Memory B cell (primary cell): Measurements from ENCODE around the gene KIAA0408.

Experiments used
- ATAC-seq: fragments of 150-1000 bp; cut with Tn5 transposase; 2 replicates; pipeline ENCODE4 v1.10.0; 2021; ENCODE audit warnings: low read depth, mild to moderate bottlenecking, moderate library complexity
- DNase-seq, 2 donors: peaks; one replicate each; pipeline ENCODE4 v3.0.0; 2022; ENCODE audit warnings: low spot score in 2 of 2
- H3K27ac Mint-ChIP-seq: one replicate; pipeline ENCODE4 v1.8.0; 2022; ENCODE audit warnings: mild to moderate bottlenecking, moderate library complexity, mixed read lengths
- H3K27me3 Mint-ChIP-seq: one replicate; pipeline ENCODE4 v1.8.0; 2022; ENCODE audit warnings: mixed read lengths
- H3K36me3 Mint-ChIP-seq: one replicate; pipeline ENCODE4 v1.8.0; 2022; ENCODE audit warnings: mild to moderate bottlenecking, mixed read lengths
- H3K4me1 Mint-ChIP-seq: one replicate; pipeline ENCODE4 v1.8.0; 2022; ENCODE audit warnings: mixed read lengths
- H3K4me3 Mint-ChIP-seq: one replicate; pipeline ENCODE4 v1.8.0; 2022; ENCODE audit warnings: mild to moderate bottlenecking, moderate library complexity, mixed read lengths
- H3K9me3 Mint-ChIP-seq: one replicate; pipeline ENCODE4 v1.8.0; 2022; ENCODE audit warnings: mixed read lengths

The KIAA0408 gene

GRCh38 chr6:127459231-127459641, at the start of gene KIAA0408:
Gene KIAA0408, minus strand, starts transcription at chr6:127459389. Its CDS starts 5,408 bp downstream, at chr6:127453981.
- H3K4me1 Mint-ChIP-seq, result no peaks in the 10 kb centered on the region
- H3K4me3 Mint-ChIP-seq, result no peak within 1 kb of the TSS
- no peak for ATAC-seq
- no peaks in the 10 kb centered on the region for H3K27me3 Mint-ChIP-seq
- H3K27ac Mint-ChIP-seq, result no peak within 1 kb of the TSS
- no peak for DNase-seq
- no peaks in the 10 kb centered on the region for H3K36me3 Mint-ChIP-seq
- no peaks in the 10 kb centered on the region for H3K9me3 Mint-ChIP-seq

GRCh38 chr6:127506894-127507293, 47.7 kb upstream of the KIAA0408 start:
- ATAC-seq, result no peak
- no peak for DNase-seq
- Mint-ChIP-seq H3K27me3 (no peaks in the 10 kb centered on the region), H3K36me3 (peaks cover 2% of the 10 kb centered on the region), H3K27ac (no peak overlapping the region), H3K9me3 (no peaks in the 10 kb centered on the region), H3K4me1 (no peaks in the 10 kb centered on the region), H3K4me3 (no peak overlapping the region)

- no peaks in the 10 kb centered on the region for H3K9me3 Mint-ChIP-seq
- DNase-seq, result no peak
- no peaks in the 10 kb centered on the region for H3K27me3 Mint-ChIP-seq
- no peak overlapping the region for H3K4me3 Mint-ChIP-seq
- no peak overlapping the region for H3K27ac Mint-ChIP-seq
- H3K36me3 Mint-ChIP-seq, result no peaks in the 10 kb centered on the region
- no peaks in the 10 kb centered on the region for H3K4me1 Mint-ChIP-seq
- no peak for ATAC-seq
These were observed 43.8 kb upstream of the KIAA0408 start for GRCh38 chr6:127503022-127503421.

GRCh38 chr6:127497410-127497809, 38.2 kb upstream of the KIAA0408 start:
- H3K9me3 Mint-ChIP-seq, result no peaks in the 10 kb centered on the region
- DNase-seq, result no peak

GRCh38 chr6:127496471-127496870, 37.3 kb upstream of the KIAA0408 start:
- H3K9me3 Mint-ChIP-seq, result no peaks in the 10 kb centered on the region
- H3K36me3 Mint-ChIP-seq, result peaks cover 1% of the 10 kb centered on the region
- H3K27me3 Mint-ChIP-seq, result peaks cover 1% of the 10 kb centered on the region
- no peak overlapping the region for H3K27ac Mint-ChIP-seq
- ATAC-seq (no peak), DNase-seq (no peak)
- H3K4me3 Mint-ChIP-seq, result no peak overlapping the region
- no peaks in the 10 kb centered on the region for H3K4me1 Mint-ChIP-seq

More at GRCh38 chr6:127497410-127497809, 38.2 kb upstream of the KIAA0408 start:
- ATAC-seq, result no peak
- Mint-ChIP-seq H3K4me3 (no peak overlapping the region), H3K27me3 (no peaks in the 10 kb centered on the region), H3K36me3 (no peaks in the 10 kb centered on the region), H3K4me1 (no peaks in the 10 kb centered on the region), H3K27ac (no peak overlapping the region)

- Mint-ChIP-seq H3K9me3 (no peaks in the 10 kb centered on the region), H3K4me3 (no peak overlapping the region), H3K4me1 (no peaks in the 10 kb centered on the region), H3K27ac (no peak overlapping the region), H3K36me3 (peaks cover 1% of the 10 kb centered on the region), H3K27me3 (peaks cover 1% of the 10 kb centered on the region)
- ATAC-seq (no peak), DNase-seq (no peak)
These were observed 35.1 kb upstream of the KIAA0408 start for GRCh38 chr6:127494240-127494767.

GRCh38 chr6:127489248-127489647, 30.1 kb upstream of the KIAA0408 start:
- Mint-ChIP-seq H3K9me3 (no peaks in the 10 kb centered on the region), H3K4me3 (no peak overlapping the region)

GRCh38 chr6:127486934-127487333, 27.7 kb upstream of the KIAA0408 start:
- Mint-ChIP-seq H3K27ac (no peak overlapping the region), H3K4me3 (no peak overlapping the region), H3K27me3 (peaks cover 1% of the 10 kb centered on the region), H3K9me3 (no peaks in the 10 kb centered on the region), H3K4me1 (peaks cover 15% of the 10 kb centered on the region), H3K36me3 (peaks cover 9% of the 10 kb centered on the region)
- ATAC-seq (no peak), DNase-seq (no peak)

More at GRCh38 chr6:127489248-127489647, 30.1 kb upstream of the KIAA0408 start:
- no peak for DNase-seq
- Mint-ChIP-seq H3K36me3 (peaks cover 7% of the 10 kb centered on the region), H3K4me1 (peaks cover 8% of the 10 kb centered on the region), H3K27ac (no peak overlapping the region), H3K27me3 (peaks cover 1% of the 10 kb centered on the region)
- no peak for ATAC-seq

GRCh38 chr6:127484212-127484863, 25.1 kb upstream of the KIAA0408 start:
- Mint-ChIP-seq H3K36me3 (peaks cover 10% of the 10 kb centered on the region), H3K27ac (peak overlapping the region; percentile 61), H3K4me1 (peaks cover 15% of the 10 kb centered on the region), H3K27me3 (no peaks in the 10 kb centered on the region), H3K4me3 (peak overlapping the region; percentile 70), H3K9me3 (no peaks in the 10 kb centered on the region)
- peak in 1 of 2 donors; percentile 7 for DNase-seq
- ATAC-seq, result peak; percentile 86

- H3K27me3 Mint-ChIP-seq, result no peaks in the 10 kb centered on the region
- peaks cover 10% of the 10 kb centered on the region for H3K36me3 Mint-ChIP-seq
- no peak for DNase-seq
- peak overlapping the region; percentile 61 for H3K27ac Mint-ChIP-seq
- H3K4me3 Mint-ChIP-seq, result peak overlapping the region; percentile 70
- ATAC-seq, result no peak
- H3K9me3 Mint-ChIP-seq, result no peaks in the 10 kb centered on the region
- H3K4me1 Mint-ChIP-seq, result peaks cover 15% of the 10 kb centered on the region
These were observed 24.3 kb upstream of the KIAA0408 start for GRCh38 chr6:127483399-127484055.

- Mint-ChIP-seq H3K4me1 (peaks cover 15% of the 10 kb centered on the region), H3K4me3 (no peak overlapping the region), H3K27ac (no peak overlapping the region), H3K36me3 (peaks cover 14% of the 10 kb centered on the region), H3K9me3 (no peaks in the 10 kb centered on the region), H3K27me3 (no peaks in the 10 kb centered on the region)
- no peak for ATAC-seq
- DNase-seq, result no peak
These were observed 23.1 kb upstream of the KIAA0408 start for GRCh38 chr6:127482325-127482724.

GRCh38 chr6:127481628-127482027, 22.4 kb upstream of the KIAA0408 start:
- Mint-ChIP-seq H3K9me3 (no peaks in the 10 kb centered on the region), H3K4me3 (no peak overlapping the region), H3K4me1 (peaks cover 15% of the 10 kb centered on the region), H3K27me3 (no peaks in the 10 kb centered on the region), H3K27ac (no peak overlapping the region), H3K36me3 (peaks cover 14% of the 10 kb centered on the region)
- DNase-seq (no peak), ATAC-seq (no peak)

- Mint-ChIP-seq H3K36me3 (peaks cover 16% of the 10 kb centered on the region), H3K4me3 (no peak overlapping the region), H3K9me3 (no peaks in the 10 kb centered on the region), H3K27ac (no peak overlapping the region), H3K27me3 (no peaks in the 10 kb centered on the region), H3K4me1 (peaks cover 15% of the 10 kb centered on the region)
- no peak for DNase-seq
- ATAC-seq, result no peak
These were observed 21.9 kb upstream of the KIAA0408 start for GRCh38 chr6:127481111-127481510.

GRCh38 chr6:127477658-127478057, 18.5 kb upstream of the KIAA0408 start:
- Mint-ChIP-seq H3K27ac (no peak overlapping the region), H3K4me1 (no peaks in the 10 kb centered on the region), H3K4me3 (no peak overlapping the region), H3K9me3 (no peaks in the 10 kb centered on the region), H3K36me3 (peaks cover 17% of the 10 kb centered on the region), H3K27me3 (no peaks in the 10 kb centered on the region)
- no peak for ATAC-seq
- DNase-seq, result no peak
